Stimulated activated CD8-positive, alpha-beta memory T cell treated with anti-CD3 and anti-CD28 coated beads, Interleukin-4, amount 100 ng/mL, for 48 hours (primary cell): ENCODE data around the gene ASMTL.
"Not testable (repeated sequence)": the region's sequence is repeated elsewhere in the genome, so short reads cannot be mapped to it uniquely, and the experiment has no call there.

Source experiments
- DNase-seq: peaks from one replicate; pipeline ENCODE4 v3.0.0-alpha.2; 2020

The ASMTL gene

DNA sequence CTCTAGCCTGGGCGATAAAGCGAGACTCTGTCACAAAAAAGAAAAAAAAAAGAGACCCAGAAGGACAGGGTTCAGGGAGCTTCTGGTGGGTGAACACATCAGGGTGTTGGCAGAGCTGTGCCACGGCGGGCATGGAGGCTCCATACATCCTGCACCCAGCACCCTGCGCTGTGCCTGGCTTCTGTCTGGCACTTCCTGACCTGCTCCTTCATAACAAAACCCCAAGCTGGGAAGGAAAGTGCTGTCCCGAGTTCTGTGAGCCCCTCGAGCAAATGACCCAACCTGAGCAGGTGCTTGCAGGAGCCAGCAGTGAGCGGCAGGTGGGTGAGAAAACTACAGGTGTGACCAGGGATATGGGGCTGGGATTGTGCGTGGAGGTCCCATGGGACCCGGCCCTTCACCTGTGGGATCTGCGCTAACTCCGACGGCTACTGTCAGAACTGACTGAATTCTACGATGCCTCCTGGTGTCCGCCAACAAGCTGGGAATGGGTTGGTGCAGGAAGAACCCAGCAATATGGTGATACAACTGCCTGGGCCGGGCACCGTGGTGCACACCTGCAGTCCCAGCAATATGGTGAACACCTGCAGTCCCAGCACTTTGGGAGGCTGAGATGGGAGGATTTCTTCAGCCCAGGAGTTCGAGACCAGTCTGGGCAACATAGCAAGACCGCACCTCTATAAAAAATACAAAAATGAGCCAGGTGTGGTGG lies 18.9 kb downstream of the ASMTL start:
- DNase-seq, result no peak

DNA sequence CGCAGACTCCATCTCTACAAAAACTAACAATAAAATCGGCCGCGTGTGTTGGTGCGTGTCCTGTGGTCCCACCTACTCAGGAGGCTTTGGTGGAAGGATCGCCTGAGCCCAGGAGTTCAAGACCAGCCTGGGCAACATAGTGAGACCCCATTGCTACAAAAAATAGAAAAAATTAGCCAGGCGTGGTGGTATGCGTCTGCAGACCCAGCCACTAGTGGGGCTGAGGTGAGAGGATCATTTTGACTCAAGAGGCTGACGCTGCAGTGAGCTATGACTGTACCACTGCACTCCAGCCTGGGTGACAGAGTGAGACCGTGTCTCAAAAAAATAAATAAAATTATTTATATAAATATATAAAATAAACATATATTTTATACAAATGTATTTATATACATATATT lies 22.3 kb downstream of the ASMTL start:
- no peak for DNase-seq

DNA sequence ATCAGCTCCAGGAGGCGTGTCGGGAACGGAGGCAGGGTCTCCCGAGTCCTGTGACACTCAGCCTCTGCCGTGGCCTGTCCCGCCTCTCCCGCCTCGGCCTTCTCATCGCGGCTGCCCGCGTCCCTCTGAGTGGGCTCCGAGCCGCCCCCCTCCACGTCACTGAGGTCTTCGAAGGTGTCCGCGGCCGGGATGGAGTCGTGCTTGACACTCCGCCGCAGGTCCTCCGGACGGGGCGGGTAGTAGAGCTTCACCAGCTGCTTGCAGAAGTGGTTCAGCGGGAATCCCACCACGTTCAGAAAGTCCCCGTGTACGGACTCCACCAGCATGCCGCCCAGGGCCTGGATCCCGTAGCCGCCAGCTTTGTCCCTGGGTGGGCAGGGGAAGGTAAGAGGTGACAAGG lies 25.0 kb downstream of the ASMTL start:
- DNase-seq, result no peak

DNA sequence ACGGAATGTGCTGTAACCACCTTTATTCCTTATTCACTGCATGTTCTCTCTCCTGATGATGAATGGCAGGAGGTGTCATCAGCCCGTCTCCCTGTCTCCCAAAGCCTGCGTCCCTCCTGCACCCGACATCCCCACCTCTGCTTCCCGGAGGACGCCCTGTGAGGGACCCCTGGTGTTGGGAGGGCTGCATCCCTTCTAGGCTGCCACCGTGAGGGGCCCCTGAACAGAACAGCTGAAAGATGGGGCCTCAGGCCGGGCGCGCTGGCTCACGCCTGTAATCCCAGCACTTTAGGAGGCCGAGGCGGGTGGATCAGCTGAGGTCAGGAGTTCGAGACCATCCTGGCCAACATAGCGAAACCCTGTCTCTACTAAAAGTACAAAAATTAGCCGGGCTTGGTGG lies 26.4 kb downstream of the ASMTL start:
- not testable (repeated sequence) for DNase-seq

DNA sequence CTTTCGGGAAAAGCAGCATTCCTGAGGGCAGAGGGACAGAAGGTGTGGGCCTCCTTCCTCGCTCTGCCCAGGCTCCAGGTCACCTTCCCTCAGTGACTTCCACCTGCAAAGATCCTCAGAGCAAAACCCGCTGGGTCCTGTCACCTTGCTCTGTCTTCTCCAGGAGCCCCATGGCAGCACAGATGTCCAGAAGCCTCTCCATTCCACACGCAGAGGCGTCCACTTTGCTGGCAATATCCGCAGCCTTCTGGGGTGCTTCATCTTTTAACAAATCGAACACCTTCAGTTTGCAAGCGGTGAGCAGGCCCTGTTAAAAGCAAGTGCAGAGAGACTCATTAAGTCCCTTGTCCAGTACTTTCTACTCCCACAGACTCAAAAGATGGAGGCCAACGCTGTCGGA lies 27.3 kb downstream of the ASMTL start:
- no peak for DNase-seq

DNA sequence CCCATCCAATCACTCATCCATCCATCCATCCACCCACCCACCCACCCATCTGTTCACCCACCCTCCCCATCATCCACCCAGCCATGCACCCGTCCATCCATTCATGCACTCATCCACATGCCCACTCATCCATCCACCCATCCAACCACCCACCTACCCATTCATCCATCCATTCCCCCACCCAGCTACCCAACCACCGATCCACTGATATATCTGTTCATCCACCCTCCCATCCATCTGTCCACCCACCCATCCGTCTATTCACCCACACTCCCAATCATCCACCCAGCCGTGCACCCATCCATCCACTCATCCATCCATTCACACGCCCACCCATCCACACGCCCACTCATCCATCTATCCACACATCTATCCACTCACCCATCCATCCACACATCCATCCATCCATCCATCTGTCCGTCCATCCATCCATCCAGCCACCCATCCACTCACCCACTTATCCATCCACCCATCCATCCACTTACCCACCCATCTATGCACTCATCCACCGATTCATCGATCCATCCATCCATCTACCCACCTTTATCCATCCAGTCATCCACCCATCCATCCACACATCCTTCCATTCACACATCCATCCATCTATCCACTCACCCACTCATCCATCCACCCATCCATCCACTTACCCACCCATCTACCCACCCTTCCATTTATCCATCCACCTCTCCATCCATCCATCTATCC lies 28.4 kb downstream of the ASMTL start:
- no peak for DNase-seq

DNA sequence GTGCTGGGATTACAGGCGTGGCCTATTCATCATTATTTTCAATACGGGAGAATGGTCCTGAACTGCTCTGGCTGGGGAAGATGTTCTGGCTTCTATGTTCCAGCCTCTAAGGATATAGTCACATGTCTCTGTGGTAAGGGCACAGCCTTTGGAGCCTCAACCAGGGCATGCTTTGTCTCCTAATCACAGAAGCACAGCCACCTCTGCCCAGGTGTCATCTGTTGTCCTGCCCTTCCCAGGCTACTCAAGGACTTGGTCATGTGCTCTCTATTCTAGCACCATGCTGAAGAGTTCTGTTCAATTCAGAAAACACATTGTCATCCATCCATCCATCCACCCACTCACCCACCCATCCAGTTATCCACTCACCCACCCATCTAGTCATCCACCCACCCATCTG lies 29.5 kb downstream of the ASMTL start:
- no peak for DNase-seq

DNA sequence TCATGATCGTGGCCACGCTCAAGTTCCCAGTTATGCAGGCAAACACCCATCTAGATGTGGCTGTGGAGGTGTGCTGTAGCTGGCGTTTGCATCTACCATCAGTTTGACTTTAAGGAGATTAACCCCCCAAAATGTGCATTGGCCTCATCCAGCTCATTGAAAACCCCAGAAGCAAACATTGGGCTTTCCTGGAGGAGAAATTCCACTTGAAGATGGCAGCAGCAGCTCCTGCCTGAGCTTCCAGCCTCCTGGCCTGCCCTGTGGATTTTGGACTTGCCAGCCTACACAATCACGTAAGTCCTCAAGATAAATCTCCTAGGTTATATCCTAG lies 30.6 kb downstream of the ASMTL start:
- no peak for DNase-seq

DNA sequence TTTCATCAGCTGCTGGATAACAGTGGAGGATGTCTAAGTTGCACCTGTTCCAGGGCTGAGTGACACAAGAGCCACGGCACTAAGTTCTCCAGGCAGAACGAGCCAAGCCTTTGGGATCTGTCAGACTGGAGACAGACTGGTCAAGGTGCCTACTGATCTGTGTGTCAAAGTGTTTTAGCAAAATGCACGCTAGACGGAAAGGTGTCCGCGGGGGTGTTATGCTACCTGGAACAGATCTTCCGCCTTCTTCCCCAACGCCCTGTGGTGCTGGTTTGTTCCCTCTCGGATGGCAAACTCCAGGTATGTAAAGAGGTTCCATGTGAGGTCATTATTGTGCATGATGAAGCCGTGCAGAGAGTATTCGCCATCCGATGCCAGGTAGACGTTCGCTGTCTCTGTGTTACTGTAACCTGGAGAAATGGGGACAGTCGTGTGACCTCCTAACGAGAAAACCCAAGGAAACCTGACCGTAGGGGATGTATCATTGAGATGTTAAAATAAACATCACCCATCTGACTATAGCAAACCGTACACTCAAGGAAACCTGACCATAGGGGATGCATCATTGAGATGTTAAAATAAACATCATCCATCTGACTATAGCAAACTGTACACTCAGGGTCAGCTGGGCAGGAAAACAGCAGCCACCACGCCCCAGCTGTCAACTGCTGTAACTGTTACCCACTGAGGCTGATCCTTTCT lies 31.1 kb downstream of the ASMTL start:
- DNase-seq, result no peak

DNA sequence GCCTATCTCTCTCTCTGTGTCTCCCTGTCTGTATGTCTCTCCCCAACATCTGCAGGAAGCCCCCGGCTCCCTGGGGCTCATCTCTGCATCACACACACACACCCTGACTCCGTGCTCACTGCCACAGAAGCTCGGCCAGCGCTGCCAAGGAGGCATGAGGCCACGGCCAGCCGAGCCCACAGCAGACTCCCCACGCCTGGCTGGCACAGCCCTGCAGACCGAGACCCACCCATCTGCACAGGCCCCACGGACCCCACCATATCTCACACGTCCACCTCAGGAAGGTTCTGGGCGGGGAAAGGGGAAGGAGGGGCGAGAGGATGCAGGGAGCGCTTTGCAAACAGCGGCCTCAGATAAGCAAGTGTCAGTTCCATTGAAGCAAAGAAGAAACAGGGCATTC lies 32.3 kb downstream of the ASMTL start:
- DNase-seq, result no peak

DNA sequence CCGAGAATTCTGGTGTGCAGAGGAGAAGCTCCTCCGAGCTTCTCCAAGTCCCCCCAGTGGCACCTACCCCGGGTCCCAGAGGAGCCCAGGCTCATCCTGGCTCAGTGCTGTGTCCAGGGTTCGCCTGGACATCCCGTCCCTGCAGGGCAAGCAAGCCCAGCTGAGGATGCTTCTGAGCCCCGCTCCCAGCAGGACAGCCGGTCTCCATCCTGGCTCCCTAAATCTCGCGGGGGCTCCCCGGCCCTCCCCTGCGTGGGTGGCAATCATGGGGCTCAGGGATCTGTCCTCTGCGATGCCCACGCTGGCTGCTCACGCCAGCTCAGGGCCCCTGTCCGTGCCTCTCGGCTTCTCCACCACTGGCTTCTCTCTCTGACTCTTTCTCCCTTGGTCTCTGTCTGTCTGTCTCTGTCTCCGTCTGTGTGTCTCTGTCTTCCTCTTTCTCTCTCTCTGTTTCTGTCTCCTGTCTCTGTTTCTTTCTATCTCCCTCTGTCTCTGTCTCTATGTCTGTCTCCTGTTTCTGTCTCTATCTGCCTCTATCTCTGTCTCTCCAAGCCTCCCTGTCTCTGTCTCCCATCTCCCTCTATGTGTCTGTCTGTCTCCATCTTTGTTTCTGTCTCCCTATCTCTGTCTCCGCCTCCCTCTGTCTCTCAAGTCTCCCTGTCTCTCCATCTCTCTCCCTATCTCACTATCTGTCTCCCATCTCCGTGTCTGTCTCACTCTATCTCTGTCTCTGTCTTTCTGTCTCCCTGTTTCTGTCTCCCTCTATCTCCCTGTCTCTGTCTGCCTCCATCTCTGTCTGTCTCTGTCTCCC lies 33.0 kb downstream of the ASMTL start:
- no peak for DNase-seq

DNA sequence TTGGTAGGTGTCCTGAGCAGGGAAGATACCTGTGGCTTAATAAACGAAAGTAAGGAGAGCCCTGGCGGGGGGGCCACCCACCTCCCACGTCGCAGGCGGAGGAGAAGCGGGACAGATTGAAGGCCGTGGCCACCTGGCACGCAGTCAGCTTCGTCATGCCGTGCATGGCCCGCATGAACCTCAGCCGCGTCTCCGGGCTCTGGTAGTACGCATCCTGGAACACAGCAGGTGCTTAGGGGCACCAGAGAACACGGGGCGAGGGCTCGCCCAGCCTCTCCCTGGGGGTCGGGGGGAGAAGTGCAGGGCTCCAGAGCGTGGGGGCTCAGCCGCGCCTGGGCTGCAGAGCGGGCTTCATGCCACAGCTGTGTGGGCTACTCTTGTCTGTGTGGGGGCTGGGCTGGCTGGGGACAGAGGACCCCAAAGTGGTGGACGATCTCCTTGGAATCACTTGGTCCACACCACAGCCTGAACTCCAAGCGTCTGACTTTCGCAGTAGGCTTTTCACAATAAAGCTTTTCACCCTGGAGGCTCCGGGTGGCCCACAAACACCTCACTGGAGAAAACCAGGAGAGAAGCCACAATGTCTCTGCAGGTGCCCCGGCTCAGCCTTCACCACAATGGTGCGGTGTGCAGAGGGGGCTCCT lies 33.7 kb downstream of the ASMTL start:
- no peak for DNase-seq

DNA sequence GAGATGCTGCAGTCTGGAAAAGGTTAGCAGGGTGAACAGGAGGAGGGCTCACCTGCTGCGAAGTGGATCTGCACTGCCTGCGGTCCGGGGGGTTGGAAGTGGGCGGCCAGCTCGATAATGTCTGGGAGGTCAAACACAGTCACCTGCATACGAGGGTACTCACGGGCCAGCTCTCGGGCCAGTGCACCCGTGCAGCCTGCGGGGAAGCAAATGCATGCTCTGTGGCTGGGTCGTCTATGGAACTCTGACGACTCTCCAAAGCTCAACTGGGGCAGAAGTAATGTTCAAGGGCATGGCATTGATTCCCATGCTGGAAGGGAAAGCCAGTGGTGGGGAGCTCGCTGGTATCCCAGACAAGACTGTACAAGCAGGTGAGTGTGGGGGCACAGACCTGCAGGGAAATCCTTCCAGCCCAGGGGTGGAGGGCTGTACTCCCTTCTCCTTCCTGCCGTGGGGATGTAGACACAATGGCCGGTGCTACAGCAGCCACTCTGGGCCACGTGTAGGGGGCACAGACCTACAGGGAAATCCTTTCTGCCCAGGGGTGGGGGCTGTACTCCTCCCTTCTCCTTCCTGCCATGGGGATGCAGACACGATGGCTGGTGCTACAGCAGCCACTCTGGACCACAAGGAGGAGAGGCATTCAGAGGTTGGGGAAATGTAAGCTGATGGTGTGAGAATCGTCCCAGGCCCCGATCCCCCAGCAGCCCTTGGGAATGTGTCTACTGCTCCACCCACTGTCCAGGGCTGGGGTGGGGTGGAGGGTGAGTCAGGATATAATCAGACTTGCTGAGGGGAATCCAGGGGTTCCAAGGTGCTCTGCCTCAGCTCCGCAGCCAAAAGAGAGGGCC lies 34.6 kb downstream of the ASMTL start:
- DNase-seq, result no peak

DNA sequence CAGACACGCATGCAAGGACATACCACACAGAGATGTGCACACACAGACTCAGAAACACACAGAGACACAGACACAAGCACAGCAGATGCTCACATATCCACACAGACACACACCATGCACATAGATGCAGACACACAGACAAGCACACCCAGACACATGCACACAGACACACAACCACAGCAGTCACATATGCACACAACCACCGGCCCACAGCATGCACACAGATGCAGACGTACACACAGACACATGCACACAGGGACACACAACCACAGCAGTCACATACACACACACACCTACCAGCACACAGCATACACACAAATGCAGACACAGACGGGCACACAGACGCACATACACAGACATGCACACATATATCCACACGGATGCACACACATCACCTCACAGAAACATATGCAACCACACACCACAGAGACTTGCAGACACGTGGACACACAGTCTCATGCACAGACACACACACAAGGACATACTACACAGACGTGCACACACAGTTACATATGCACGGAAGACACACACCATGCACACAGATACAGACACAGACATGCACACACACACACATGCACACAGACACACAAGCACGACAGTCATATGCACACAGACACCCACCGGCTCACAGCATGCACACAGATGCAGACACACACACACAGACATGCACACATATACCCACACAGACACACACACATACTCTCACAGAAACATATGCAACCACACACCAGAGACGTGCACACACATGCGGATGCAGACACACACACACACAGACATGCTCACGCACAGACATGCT lies 35.5 kb downstream of the ASMTL start:
- DNase-seq, result no peak

DNA sequence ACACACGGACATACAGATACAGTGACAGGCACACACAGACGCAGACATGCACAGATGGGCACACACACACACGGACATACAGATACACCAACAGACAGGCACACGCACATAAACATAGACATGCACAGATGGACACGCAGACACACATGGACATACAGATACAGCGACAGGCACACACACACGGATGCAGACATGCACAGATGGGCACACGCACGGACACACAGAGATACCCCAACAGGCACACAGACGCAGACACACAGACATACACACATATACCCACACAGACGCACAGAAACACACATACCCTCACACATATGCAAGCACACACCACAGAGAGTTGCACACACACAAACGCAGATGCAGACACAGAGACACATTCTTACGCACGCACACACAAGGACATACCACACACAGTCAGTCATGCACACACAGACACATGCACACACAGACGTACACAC lies 36.4 kb downstream of the ASMTL start:
- DNase-seq, result no peak

DNA sequence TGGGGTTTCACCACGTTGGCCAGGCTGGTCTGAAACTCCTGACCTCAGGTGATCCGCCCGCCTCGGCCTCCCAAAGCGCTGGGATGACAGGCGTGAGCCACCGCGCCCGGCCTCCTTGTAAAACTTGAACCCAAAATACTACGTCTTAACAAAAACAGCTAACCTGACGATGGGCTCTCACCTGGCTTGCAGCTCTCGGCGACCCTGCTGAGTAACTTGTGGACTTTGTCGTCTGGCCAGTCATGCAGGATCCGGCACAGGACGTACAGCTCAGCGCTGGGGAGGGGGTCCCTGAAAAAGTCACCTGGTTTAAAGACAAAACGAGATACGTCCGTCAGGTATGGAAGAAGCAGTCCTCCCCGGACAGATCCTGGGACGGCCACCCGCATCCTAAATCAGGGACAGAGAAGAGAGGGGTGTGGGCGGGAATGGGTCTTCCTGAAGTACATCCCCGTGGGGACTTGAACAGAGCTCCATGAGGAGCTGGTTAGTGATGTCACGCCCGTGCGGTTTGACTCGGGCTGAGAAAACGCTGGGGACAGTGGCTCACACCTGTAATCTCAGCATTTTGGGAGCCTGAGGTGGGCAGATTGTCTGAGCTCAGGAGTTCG lies 40.1 kb downstream of the ASMTL start:
- no peak for DNase-seq

DNA sequence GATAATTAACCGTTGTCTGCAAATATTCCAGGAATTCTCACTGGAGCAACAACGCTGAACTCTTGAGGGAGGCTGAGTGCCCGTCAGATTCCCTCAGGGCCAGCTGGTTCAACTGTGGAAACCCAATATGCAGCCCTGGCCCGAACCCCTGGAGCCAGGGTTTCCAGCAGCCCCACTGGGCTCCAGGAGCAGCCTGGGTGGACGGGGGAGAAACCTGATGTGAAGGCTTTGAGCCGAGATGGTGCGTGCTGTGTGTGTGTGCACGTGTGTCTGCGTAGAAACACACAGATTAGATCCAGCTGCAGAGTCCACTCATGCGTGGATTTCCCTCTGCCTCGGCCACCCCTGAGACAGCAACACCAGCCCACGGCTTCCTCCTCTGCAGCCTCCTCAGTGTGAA lies 41.4 kb downstream of the ASMTL start:
- peak; percentile 19 for DNase-seq

DNA sequence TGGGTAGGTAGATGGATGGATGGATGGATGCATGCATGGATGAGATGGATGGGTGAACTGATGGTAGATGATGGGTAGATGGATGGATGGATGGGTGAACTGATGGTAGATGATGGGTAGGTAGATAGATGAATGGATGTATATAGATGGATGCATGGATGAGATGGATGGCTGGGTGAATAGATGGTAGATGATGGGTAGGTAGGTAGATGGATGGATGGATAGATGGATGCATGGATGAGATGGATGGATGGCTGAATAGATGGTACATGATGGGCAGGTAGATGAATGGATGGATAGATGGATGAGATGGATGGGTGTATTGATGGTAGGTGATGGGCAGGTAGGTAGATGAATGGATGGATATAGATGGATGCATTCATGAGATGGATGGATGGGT lies 45.7 kb downstream of the ASMTL start:
- DNase-seq, result no peak

DNA sequence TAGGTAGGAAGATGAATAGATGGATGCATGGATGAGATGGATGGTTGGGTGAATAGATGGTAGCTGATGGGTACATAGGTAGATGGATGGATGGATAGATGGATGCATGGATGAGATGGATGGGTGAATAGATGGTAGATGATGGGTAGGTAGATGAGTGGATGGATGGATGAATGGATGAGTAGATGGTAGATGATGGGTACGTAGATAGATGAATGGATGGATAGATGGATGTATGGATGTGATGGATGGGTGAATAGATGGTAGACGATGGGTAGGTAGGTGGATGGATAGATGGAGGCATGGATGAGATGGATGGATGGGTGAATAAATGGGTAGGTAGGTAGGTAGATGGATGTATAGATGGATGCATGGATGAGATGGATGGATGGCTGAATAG lies 46.9 kb downstream of the ASMTL start:
- DNase-seq, result not testable (repeated sequence)

DNA sequence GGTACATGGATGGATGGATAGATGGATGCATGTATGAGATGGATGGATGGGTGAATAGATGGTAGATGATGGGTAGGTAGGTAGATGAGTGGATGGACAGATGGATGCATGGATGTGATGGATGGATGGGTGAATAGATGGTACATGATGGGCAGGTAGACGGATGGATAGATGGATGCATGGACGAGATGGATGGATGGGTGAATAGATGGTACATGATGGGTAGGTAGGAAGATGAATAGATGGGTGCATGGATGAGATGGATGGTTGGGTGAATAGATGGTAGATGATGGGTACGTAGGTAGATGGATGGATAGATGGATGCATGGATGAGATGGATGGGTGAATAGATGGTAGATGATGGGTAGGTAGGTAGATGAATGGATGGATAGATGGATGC lies 48.8 kb downstream of the ASMTL start:
- not testable (repeated sequence) for DNase-seq

DNA sequence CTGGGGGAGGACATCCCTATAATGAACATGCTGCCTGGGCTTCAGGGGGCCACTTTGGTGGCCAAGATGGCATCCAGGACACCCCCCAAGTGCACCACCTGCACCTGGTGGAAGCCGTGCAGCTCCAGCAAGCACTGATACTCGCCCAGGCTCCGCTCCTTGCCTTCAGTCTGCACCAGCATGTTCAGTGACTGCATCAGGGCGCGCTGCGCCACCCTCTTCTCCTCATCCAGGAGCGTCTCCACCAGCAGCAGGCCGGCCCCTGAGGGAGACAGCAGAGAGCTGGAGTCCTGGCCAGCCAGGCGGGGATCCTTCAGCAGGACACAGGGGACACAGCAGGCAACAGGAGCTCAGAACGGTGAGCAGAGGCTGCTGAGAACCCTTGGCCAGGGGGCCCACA lies 49.5 kb downstream of the ASMTL start:
- peak; percentile 17 for DNase-seq
